ENCODE data around the gene RXRA. TPM values are rescaled to one million over a fixed set of nuclear protein-coding genes. Genes with fewer than 3 reads are reported as not detected.

RXRA gene
- total and polyA plus RNA-seq, 4 donors, result 41.5 to 116 (median 74.1) TPM

- Histone ChIP-seq H3K4me1 (ENCODE audit: control insufficient read depth in 4 of 4, insufficient read depth in 4 of 4, low read length in 3 of 4) (peaks cover 42 to 98% (median 83%) of the 10 kb centered on the region in 4 donors), H3K27ac (ENCODE audit: low read depth in 1 of 2, low read length in 2 of 2) (peak overlapping the region in 1 of 2 donors; percentile 72), H3K9me3 (ENCODE audit: control insufficient read depth in 4 of 4, low read length in 3 of 4) (no peaks in the 10 kb centered on the region), H3K4me3 (ENCODE audit: low read depth in 1 of 3, low read length in 3 of 3) (no peak overlapping the region), H3K9ac (ENCODE audit: low read depth in 1 of 2, low read length in 2 of 2) (no peak overlapping the region), H3K36me3 (ENCODE audit: control insufficient read depth in 4 of 4, insufficient read depth in 3 of 4, low read depth in 1 of 4, low read length in 3 of 4) (peaks cover 4 to 31% (median 18%) of the 10 kb centered on the region in 4 donors), H3K27me3 (ENCODE audit: control insufficient read depth in 4 of 4, insufficient read depth in 4 of 4, low read length in 3 of 4) (no peaks in the 10 kb centered on the region)
- TF ChIP-seq EGR1 (IDR thresholded peaks at IDR 0.05; ENCODE audit: low read depth in 2 of 2), result no peak
- TF ChIP-seq ATF3 (IDR thresholded peaks at IDR 0.05), result no peak
- TF ChIP-seq ZBTB33 (IDR thresholded peaks at IDR 0.05), result no peak
- TF ChIP-seq CTCF (IDR thresholded peaks at IDR 0.05; ENCODE audit: low read depth, low read length, missing input control), result no peak
- TF ChIP-seq JUND (IDR thresholded peaks at IDR 0.05), result no peak
- no peak for TF ChIP-seq GABPA (IDR thresholded peaks at IDR 0.05 in 1 of 2, conservative IDR thresholded peaks at IDR 0.05 in 1 of 2)
- TF ChIP-seq NR2F2 (IDR thresholded peaks at IDR 0.05), result no peak
- no peak for TF ChIP-seq FOXA1 (IDR thresholded peaks at IDR 0.05)
- no peak for TF ChIP-seq HNF4A (conservative IDR thresholded peaks at IDR 0.05)
- no peak for TF ChIP-seq TAF1 (conservative IDR thresholded peaks at IDR 0.05)
- no peak for TF ChIP-seq MAX (IDR thresholded peaks at IDR 0.05)
- no peak for TF ChIP-seq YY1 (IDR thresholded peaks at IDR 0.05)
- no peak for TF ChIP-seq HNF4G (IDR thresholded peaks at IDR 0.05)
- no peak for TF ChIP-seq FOXA2 (IDR thresholded peaks at IDR 0.05)
- TF ChIP-seq RAD21 (IDR thresholded peaks at IDR 0.05), result no peak
- TF ChIP-seq REST (IDR thresholded peaks at IDR 0.05), result no peak
- TF ChIP-seq SP1 (IDR thresholded peaks at IDR 0.05), result no peak
- TF ChIP-seq RXRA (IDR thresholded peaks at IDR 0.05), result no peak
- 88% methylated on average over 12 of the region's 12 CpGs for WGBS
- DNase-seq (ENCODE audit: low spot score), result no peak
Measured at GRCh38 chr9:134410835-134411217, 84.6 kb downstream of the RXRA start.
